Fibroblast of peridontal ligament (primary cell): ENCODE measurements around the gene ODC1.
"Not testable (repeated sequence)": the region's sequence is repeated elsewhere in the genome, so short reads cannot be mapped to it uniquely, and the experiment has no call there.

Experiments
- DNase-seq: peaks from one replicate; pipeline ENCODE4 v3.0.0-alpha.2; 2010; ENCODE audit errors: extremely low read depth

Gene ODC1

GRCh38 chr2:10478298-10478625, 30.1 kb upstream of the ODC1 start:
- no peak for DNase-seq

- DNase-seq = no peak
These were observed 29.5 kb upstream of the ODC1 start for GRCh38 chr2:10477443-10478297.

- DNase-seq = no peak
These were observed 28.8 kb upstream of the ODC1 start for GRCh38 chr2:10476723-10477442.

GRCh38 chr2:10475811-10476660, 27.9 kb upstream of the ODC1 start:
- DNase-seq = no peak

GRCh38 chr2:10475221-10475722, 27.1 kb upstream of the ODC1 start:
- no peak for DNase-seq

- DNase-seq = no peak
These were observed 25.1 kb upstream of the ODC1 start for GRCh38 chr2:10473121-10473756.

GRCh38 chr2:10471955-10472354, 23.8 kb upstream of the ODC1 start:
- DNase-seq = peak; percentile 7

- no peak for DNase-seq
These were observed 23.0 kb upstream of the ODC1 start for GRCh38 chr2:10471046-10471571.

GRCh38 chr2:10469955-10470608, 22.0 kb upstream of the ODC1 start:
- no peak for DNase-seq

GRCh38 chr2:10469301-10469700, 21.2 kb upstream of the ODC1 start:
- no peak for DNase-seq

GRCh38 chr2:10467401-10467800, 19.3 kb upstream of the ODC1 start:
- DNase-seq = no peak

- DNase-seq = no peak
These were observed 18.7 kb upstream of the ODC1 start for GRCh38 chr2:10466801-10467200.

- no peak for DNase-seq
These were observed 17.8 kb upstream of the ODC1 start for GRCh38 chr2:10465910-10466309.

- DNase-seq = no peak
These were observed 14.3 kb upstream of the ODC1 start for GRCh38 chr2:10462178-10463083.

GRCh38 chr2:10460366-10460796, 12.3 kb upstream of the ODC1 start:
- no peak for DNase-seq

- peak; percentile 55 for DNase-seq
These were observed 9.9 kb upstream of the ODC1 start for GRCh38 chr2:10457846-10458598.

- not testable (repeated sequence) for DNase-seq
These were observed 9.1 kb upstream of the ODC1 start for GRCh38 chr2:10457195-10457594.

- DNase-seq = peak; percentile 42
These were observed 6.4 kb upstream of the ODC1 start for GRCh38 chr2:10454505-10454904.

- DNase-seq = no peak
These were observed 5.8 kb upstream of the ODC1 start for GRCh38 chr2:10453905-10454298.
